Activated CD8-positive, alpha-beta memory T cell treated with anti-CD3 and anti-CD28 coated beads for 4 hours (primary cell): ENCODE measurements around the gene RIPPLY1.
"Not testable (repeated sequence)": the region's sequence is repeated elsewhere in the genome, so short reads cannot be mapped to it uniquely, and the experiment has no call there.

ENCODE experiments used
- DNase-seq, 2 donors: peaks; one replicate each; pipeline ENCODE4 v3.0.0-alpha.2; 2020; ENCODE audit warnings: low read depth in 2 of 2

Gene RIPPLY1

DNA sequence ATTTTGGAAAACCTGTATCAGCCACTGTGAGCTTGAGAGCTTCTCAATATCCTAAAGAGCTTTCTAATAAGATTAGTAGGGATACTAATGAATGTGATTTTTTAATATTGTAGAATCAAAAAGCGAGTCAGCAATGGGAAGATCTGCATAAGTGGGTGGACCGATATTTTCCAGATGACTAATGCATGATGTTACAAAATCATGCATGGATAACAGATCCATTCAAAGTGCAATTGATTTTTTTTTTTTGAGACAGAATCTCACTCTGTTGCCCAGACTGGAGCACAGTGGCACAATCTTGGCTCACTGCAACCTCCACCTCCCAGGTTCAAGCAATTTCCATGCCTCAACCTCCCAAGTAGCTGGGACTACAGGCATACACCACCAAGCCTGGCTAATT, 9.7 kb upstream of the RIPPLY1 start:
- no peak for DNase-seq

DNA sequence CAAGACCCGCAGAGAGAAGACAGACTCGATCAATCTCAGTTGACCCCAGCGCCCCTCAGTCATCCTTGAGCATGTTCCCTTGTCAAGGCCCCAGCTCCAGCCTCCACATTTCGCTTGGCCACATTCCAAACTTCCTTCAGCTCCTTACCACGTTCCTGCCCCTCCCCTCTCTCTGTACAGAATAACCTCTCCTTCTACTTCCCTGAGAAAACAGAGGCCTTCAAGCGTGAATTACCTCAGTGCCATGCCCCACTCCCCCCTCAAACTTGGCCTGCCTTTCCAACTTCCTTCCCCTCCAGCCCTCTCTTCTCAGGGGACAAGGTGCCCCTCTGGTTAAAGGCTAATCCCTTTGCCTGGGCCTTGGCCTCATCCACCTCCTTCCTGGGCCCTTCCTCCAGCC, 3.2 kb upstream of the RIPPLY1 start:
- DNase-seq: no peak

DNA sequence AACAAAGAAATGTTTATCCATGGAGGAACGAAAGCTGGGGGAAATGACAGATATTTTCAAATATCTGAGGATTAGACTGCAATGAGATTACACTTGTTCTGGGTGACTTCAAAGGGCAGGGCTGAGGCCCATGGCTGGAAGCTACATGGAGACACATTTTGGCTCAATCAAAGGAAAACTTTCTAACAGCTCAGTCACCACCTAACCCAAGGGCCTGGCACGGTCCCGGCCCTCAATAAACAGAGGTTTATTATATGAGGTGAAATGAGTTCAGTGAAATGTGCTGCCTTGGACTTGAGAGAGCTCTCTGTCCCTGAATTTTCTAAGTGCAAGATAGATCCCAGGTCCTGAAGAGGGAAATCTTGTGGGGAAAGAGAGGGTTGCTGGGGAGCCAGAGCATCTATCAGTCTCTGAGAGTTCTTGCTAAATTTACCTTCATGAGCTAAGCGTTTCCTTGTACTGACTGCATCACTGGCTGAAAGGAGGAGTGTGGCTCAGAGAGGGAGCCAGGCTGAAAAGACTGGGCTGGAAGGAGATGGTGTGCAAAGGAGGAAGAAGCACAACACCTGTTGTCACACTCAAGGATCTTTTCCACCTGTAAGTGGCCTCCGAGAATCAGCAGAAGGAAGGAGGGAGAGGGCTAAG, 2.0 kb upstream of the RIPPLY1 start:
- DNase-seq: no peak

DNA sequence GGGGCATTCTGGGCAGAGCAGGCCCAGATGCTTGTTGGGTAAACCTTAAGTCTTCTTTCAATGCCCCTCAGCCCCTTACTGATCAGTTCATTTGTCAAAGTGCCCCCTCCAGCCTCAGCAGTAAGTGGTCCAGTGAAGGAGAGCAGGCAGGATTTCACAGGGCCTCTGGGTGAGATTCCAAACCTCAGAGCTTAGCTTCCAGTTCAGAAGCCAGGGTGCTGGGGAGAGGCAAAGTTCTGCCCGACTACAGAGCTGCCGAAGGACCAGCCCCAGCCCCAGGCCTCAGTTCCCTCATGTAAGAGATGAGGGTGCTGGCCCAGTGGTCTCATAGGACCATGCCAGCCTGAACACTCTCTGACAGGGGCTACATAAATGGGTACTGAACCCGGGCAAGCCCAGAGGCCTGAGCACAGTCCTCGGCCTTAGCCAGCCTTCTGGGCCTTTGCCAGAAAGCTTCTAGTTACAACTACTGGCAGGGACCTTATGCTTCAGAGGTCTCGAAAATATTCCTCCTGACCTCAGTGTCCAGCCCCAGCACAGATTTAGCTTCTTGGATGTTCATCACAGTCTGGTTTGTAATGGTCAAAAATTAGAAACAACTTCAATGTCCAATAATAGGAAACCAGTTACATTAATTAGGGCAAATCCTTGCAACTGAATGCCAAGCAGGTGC, 851 bp upstream of the RIPPLY1 start:
- DNase-seq: no peak

DNA sequence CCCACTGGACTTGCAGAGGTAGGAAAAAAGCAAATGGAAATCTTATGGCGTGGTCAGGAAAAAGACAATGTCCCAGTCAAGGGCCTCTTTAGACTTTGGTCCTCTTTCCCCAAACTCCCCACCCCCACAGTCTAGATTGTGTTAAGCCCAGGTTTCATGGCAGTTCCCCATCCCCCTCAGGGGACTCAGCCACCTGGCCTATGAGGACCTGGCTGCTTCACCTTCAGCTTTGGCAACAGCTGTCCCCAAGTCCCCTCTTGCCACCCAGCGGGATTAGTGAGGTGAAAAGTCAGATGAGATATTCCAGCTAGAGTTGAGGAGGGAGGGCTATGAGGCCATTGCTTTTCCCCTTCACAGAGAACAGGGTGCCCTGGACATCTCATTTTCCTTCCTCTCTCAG, 457 bp downstream of the RIPPLY1 start:
- DNase-seq: no peak

DNA sequence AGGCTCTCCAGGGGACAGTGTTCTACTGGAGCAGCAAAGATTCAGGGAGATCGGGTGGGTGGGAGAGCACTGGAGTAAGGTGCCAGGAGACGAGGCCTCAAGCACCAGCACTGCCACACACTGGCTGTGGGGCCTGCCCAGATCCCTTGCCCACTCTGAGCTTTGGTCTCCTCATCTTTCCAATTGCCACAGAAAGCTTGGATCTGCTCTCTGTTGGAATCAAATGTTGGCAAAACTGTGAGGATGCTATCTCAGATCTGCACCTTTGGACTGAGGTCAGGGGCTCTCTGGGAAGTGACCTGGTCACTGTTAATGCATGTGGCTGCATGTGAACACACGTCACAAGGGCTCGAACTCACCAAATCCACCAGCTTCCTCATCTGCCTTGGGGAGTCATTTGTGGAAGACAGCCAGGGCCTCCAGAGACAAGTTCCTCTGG, 1.3 kb downstream of the RIPPLY1 start:
- DNase-seq: no peak

DNA sequence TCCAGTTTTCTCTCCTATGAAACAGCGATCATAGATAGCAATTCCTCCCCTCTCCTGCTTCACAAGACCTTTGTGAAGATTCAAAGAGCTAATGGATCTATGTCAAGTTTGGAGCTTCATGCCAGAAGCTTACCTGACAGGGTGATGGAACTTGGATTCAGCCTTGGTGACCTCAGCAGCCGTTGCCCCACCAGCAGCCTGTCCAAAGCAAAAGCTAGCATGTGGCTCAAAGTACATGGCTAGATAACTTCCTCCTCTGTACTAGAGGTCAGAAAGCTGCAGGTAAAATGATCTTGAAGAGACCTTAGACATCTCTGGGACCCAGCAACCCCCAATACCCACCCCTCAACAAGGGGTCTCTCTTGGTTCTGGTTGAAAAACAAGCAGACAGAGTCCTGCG, 1.8 kb downstream of the RIPPLY1 start:
- no peak for DNase-seq

DNA sequence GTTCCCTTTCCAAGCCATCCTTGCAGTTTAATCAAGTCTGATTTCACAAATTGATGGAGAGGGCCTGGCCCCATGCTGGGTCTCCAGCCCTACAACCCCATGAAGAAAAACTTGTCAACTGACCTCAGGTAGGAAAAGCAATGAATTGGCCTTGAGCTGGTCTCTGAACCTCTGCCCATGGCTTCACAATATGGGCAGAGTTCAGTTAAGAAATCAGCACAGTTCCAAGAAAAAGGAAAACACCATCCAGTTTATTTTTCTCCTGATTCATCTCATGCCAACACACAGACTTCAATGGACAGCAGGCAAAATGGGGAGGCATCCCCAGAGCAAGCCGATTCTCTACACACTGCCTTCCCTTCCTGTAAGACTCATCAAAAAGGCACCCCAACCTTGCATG, 3.3 kb downstream of the RIPPLY1 start:
- DNase-seq: no peak

DNA sequence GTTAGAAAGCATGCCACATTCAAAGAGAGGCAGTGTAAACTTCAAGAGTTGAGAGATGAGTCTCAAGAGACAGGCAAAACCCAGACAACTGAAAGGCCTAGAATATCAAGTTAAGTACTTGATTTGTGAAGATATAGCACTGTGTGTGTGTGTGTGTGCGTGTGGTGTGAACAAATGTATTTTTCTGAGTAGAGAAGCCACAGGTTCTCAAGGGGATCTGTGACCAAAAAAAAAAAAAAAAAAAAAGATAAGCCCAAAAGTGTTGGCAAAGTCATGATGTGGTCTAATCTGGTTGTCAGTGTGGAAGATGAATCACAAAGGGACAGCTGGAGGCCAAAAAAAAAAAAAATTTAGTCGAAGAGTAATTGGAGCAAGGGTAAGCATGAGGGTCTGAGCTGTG, 3.9 kb downstream of the RIPPLY1 start:
- no peak for DNase-seq

DNA sequence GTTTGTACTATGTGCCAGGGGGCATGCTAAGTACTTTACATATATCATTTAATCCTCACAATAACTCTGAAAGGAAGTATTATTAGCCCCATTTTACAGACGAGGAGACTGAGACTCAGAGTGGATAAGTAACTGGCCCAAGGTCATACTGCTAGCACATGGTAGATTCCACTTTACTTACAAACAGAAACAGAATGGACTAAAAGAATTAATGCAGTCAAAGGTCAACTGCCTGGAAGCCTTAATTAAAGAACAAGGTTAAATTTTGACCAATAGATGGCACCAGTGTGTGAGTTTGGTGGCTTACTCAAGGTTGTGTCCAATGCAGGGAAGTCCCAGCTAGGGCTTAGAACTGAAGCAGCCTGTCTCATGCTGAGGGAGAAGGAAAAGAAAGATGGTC, 4.7 kb downstream of the RIPPLY1 start:
- no peak for DNase-seq

DNA sequence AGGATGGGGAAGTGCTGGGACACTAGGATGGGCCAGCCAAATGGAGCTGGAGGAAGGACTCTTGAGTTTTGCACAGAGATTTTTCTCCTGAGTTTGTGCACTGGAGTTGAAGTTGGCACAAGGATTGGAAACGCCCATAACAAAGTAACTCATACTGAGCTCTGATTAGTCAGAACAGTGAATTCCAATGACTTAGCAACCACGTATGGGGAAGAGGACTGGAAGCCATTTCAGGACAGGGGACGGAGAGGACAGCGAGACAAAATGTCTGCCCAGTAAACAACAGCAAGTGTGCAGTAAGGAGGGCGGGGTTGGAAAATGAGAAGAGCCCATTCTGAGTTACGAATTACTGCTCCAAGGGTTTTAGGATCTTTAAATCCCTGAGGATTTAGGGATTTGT, 5.9 kb downstream of the RIPPLY1 start:
- DNase-seq: no peak

DNA sequence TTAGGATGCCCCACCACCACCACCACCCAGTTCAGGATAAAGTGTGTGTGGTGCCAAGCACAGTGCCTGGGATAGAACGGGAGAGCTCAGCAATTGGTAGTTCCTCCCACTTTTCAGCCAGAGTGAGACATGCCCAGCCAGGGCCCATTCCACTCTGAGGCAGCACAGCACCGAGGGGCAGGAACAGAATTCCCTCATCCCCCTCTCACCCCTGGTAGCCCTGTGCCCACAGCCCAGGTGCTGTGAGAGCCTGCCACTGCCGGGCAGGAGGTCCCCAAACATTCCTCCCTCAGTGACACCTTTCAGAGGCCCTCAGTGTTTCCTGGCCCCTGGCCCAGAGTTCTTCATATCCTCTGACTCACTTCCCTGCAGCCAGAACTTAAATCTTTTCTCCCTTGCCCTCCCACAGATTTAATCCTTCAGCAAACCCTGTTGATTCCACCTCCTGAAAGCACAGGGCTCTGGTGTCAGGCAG, 8.1 kb downstream of the RIPPLY1 start:
- DNase-seq: no peak

DNA sequence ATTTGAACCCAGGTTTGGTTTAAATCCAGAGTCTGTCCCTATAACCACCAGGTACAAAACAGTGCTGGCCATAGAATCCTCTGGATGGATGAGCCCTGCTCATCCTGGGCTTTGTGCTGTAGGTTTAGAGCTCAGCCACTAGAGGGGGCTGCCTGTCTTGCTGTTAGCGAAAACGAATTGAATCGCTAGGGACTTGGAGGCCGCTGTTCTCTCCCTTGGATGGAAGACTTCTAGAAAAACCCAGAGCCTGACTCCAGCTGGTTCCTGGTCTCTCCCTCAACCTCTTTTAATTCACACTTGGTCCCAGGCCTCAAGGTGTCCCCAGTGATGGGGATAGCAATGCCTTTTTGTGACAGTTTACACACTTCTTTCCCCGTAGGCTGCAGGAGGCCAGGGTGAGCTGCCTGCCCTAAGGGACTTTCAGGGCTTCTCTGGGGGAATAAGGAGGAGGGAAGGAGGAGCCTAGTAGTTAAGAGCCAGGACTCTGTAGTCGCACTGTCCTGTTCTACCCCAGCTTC, 8.7 kb downstream of the RIPPLY1 start:
- peak; percentile 6 to 8 for DNase-seq

DNA sequence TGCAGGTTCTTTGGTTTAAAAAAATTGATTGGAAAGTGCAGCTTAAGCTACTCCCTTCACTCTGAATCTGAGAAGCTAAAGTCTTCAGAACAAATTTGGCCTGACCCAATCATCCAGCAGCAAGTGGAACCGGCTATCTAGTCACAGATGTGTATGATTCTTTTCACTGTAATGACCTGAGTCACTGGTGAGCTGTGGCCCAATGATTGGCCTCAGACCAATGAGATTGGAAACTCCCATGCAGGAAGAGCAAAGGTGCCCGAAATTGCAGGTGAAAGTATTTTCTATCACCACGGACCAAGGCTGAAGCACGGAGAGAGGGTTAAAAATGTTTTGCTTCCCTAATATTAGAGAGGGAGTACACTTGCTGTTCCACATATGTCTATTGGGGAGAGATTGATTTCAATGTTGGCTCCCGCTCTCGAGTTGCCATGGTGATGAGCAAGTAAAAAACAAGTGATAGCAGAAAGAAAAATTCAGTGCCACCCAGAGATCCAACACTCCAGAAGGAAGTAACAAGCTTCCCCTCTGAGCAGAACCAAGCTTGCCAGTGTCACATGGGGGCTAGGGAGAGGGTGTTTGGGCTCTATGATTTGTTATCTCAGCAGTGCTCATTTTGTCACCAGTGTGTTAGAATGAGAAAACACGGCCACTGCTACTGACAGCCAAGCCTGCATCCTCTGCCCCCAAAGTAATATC, 11.2 kb downstream of the RIPPLY1 start:
- DNase-seq: no peak

DNA sequence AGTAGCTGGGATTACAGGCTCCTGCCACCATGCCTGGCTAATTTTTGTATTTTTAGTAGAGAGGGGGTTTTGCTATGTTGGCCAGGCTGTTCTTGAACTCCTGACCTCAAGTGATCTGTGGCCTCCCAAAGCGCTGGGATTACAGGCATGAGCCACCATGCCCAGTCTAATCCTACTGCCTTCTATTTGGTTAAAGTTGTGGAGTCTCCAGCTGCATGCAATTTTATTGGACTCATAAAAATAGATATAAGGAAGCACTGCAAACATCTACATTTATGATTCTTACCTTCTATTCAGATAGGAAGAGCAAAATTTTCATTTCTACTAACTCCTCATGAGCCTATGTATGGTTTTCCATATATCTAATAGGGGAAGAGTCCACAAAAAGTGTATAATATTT, 13.7 kb downstream of the RIPPLY1 start:
- no peak for DNase-seq

DNA sequence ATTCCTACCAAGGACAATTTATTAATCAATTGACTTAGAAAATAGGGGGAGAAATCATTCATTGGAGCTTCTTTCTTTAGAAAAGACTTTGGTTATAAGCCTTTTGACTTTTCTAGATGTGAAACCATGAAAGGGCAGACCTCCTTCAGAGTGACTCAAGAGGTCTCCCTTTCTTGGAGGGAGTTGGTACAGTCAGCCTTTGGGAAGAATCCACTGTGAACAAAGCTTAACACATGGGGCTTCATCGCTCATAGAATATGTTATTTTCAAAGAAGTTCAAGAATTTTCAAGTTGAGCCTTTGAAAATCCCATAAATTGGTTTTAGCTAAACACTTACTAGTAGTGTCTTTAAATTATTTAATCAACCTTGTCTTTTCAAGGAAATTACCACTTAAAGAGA, 28.0 kb downstream of the RIPPLY1 start:
- DNase-seq: no peak

DNA sequence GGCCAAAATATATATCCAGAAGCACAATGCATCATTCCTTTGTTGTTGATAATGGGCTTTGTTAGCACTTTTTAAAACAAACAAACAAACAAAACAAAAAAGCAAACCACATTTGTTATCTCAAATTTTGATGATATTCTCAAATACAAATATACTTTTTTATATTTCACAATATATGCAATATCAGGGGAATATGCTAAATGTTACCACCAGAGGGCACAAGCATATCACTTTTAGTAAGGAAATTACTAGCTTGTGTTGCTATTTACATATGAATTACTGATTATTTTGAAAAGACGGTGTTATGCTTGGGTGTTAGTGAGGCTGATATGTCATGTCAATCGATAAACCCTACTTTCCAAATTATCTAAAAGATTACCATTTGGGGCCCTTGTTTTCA, 29.1 kb downstream of the RIPPLY1 start:
- no peak for DNase-seq

DNA sequence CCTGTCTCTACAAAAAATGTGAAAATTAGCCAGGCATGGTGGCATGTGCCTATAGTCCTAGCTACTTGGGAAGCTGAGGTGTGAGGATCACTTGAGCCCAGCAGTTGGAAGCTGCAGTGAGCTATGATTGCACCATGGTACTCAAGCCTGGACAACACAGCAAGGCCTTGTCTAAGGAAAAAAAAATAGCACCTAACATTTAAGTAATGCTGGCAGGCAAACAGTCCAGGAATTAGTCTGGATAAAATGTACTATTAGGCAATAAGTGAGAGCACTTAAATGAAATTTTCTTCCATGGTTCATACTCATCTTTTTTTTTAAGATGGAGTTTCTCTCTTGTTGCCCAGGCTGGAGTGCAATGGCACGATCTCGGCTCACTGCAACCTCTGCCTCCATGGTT, 30.3 kb downstream of the RIPPLY1 start:
- not testable (repeated sequence) for DNase-seq

DNA sequence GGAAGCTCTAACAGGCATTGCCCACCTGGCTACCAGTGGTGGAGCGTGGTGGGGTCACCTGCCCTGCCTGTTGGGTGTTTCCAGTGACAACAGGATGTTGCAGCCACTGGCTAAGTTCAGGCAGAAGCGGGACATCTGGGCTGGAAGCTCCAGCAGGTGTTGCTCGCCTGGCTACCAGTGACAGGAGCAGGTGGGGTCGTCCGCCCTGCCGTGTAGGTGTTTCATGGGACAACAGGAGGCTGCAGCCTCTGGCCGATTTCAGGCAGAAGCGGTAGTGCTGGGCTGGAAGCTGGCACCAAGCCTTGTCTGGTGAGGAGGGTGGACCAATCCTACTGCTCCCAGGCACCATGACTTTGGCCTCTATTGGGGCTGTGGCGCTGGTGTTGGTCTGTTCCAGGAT, 39.4 kb downstream of the RIPPLY1 start:
- no peak for DNase-seq

DNA sequence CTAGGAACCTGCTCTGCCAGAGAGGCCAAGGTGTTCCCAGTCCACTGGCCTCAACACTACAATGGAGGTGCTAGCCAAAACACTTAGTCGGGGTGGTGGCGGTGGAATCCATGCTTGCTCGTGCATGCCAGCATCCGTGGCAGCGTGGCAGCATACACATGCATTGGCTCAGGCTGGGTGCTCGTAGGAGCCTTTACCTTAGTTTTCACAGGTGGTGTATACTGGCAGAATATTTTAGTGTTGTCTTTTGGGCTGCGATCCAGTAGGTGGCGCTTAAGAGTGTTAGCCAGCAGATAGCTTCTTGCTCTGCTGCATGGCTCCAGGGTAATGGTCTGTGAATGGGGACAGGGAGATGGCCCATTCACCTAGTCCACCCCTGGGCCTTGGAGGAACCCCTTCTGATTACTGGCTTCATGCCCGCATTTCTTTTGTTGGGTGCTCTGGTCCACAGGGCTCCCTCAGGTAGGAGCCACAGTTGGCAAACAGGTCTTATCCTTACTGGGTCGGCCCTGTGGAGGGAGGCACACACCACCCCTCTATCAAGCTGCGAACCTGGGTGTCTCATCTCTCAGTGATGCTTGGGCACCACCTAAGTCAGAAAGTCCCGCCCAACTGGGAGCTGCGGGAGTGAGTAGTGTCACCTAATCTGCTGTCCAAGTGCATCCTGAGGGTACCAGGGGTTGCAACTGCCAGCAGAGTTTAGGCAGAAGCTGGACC, 40.0 kb downstream of the RIPPLY1 start:
- no peak for DNase-seq
